ENCODE measurements around the gene THAP12.
"Not testable (repeated sequence)": the region's sequence is repeated elsewhere in the genome, so short reads cannot be mapped to it uniquely, and the experiment has no call there.

The THAP12 gene

GRCh38 chr11:76321340-76321739 lies 59.6 kb downstream of the THAP12 start:
- Histone ChIP-seq H3K9me3 (ENCODE audit: low read depth, low read length) (no peaks in the 10 kb centered on the region), H3K9ac (ENCODE audit: insufficient read length) (no peak overlapping the region), H3K27ac (no peak overlapping the region), H3K36me3 (ENCODE audit: insufficient read depth, low read length) (no peaks in the 10 kb centered on the region), H3K4me3 (no peak overlapping the region)
- TF ChIP-seq FOXP2 (optimal IDR thresholded peaks at IDR 0.05; ENCODE audit: control extremely low read depth, extremely low read length, insufficient read depth): no peak
- no peak for TF ChIP-seq POLR2AphosphoS5 (IDR thresholded peaks at IDR 0.05; ENCODE audit: borderline replicate concordance, low read depth, low read length)
- TF ChIP-seq EZH2 (IDR thresholded peaks at IDR 0.05): no peak
- no peak for DNase-seq (ENCODE audit: low read depth, low spot score)

- TF ChIP-seq POLR2AphosphoS5 (IDR thresholded peaks at IDR 0.05; ENCODE audit: borderline replicate concordance, low read depth, low read length) (no peak), EZH2 (IDR thresholded peaks at IDR 0.05) (no peak), FOXP2 (optimal IDR thresholded peaks at IDR 0.05; ENCODE audit: control extremely low read depth, extremely low read length, insufficient read depth) (no peak)
- Histone ChIP-seq H3K9me3 (ENCODE audit: low read depth, low read length) (no peaks in the 10 kb centered on the region), H3K27ac (no peak overlapping the region), H3K4me3 (no peak overlapping the region), H3K9ac (ENCODE audit: insufficient read length) (no peak overlapping the region), H3K36me3 (ENCODE audit: insufficient read depth, low read length) (no peaks in the 10 kb centered on the region)
- no peak for DNase-seq (ENCODE audit: low read depth, low spot score)
Measured at GRCh38 chr11:76320929-76321328, 60.0 kb downstream of the THAP12 start.

GRCh38 chr11:76319798-76320197 lies 61.1 kb downstream of the THAP12 start:
- not testable (repeated sequence) for H3K36me3 ChIP-seq (ENCODE audit: insufficient read depth, low read length); H3K9ac ChIP-seq (ENCODE audit: insufficient read length); H3K9me3 ChIP-seq (ENCODE audit: low read depth, low read length); DNase-seq (ENCODE audit: low read depth, low spot score); H3K4me3 ChIP-seq; H3K27ac ChIP-seq

- Histone ChIP-seq H3K9ac (ENCODE audit: insufficient read length) (no peak overlapping the region), H3K9me3 (ENCODE audit: low read depth, low read length) (no peaks in the 10 kb centered on the region), H3K4me3 (no peak overlapping the region), H3K36me3 (ENCODE audit: insufficient read depth, low read length) (no peaks in the 10 kb centered on the region), H3K27ac (no peak overlapping the region)
- peak; percentile 32 for DNase-seq (ENCODE audit: low read depth, low spot score)
- no peak for TF ChIP-seq EZH2 (IDR thresholded peaks at IDR 0.05)
- no peak for TF ChIP-seq FOXP2 (optimal IDR thresholded peaks at IDR 0.05; ENCODE audit: control extremely low read depth, extremely low read length, insufficient read depth)
Measured at GRCh38 chr11:76318744-76319384, 62.1 kb downstream of the THAP12 start.

- DNase-seq (ENCODE audit: low read depth, low spot score): no peak
- Histone ChIP-seq H3K27ac (no peak overlapping the region), H3K36me3 (ENCODE audit: insufficient read depth, low read length) (no peaks in the 10 kb centered on the region), H3K4me3 (no peak overlapping the region), H3K9me3 (ENCODE audit: low read depth, low read length) (no peaks in the 10 kb centered on the region), H3K9ac (ENCODE audit: insufficient read length) (no peak overlapping the region)
- no peak for TF ChIP-seq POLR2AphosphoS5 (IDR thresholded peaks at IDR 0.05; ENCODE audit: borderline replicate concordance, low read depth, low read length)
- no peak for TF ChIP-seq FOXP2 (optimal IDR thresholded peaks at IDR 0.05; ENCODE audit: control extremely low read depth, extremely low read length, insufficient read depth)
- no peak for TF ChIP-seq EZH2 (IDR thresholded peaks at IDR 0.05)
Measured at GRCh38 chr11:76317296-76317695, 63.6 kb downstream of the THAP12 start.

GRCh38 chr11:76316726-76317125 lies 64.2 kb downstream of the THAP12 start:
- Histone ChIP-seq H3K36me3 (ENCODE audit: insufficient read depth, low read length) (no peaks in the 10 kb centered on the region), H3K9ac (ENCODE audit: insufficient read length) (no peak overlapping the region), H3K27ac (no peak overlapping the region), H3K4me3 (no peak overlapping the region), H3K9me3 (ENCODE audit: low read depth, low read length) (no peaks in the 10 kb centered on the region)
- no peak for DNase-seq (ENCODE audit: low read depth, low spot score)
- TF ChIP-seq EZH2 (IDR thresholded peaks at IDR 0.05): no peak
- TF ChIP-seq FOXP2 (optimal IDR thresholded peaks at IDR 0.05; ENCODE audit: control extremely low read depth, extremely low read length, insufficient read depth): no peak
- no peak for TF ChIP-seq POLR2AphosphoS5 (IDR thresholded peaks at IDR 0.05; ENCODE audit: borderline replicate concordance, low read depth, low read length)

GRCh38 chr11:76315182-76315853 lies 65.6 kb downstream of the THAP12 start:
- H3K36me3 ChIP-seq (ENCODE audit: insufficient read depth, low read length): no peaks in the 10 kb centered on the region
- TF ChIP-seq EZH2 (IDR thresholded peaks at IDR 0.05) (no peak), POLR2AphosphoS5 (IDR thresholded peaks at IDR 0.05; ENCODE audit: borderline replicate concordance, low read depth, low read length) (no peak), FOXP2 (optimal IDR thresholded peaks at IDR 0.05; ENCODE audit: control extremely low read depth, extremely low read length, insufficient read depth) (no peak)
- no peak for DNase-seq (ENCODE audit: low read depth, low spot score)

GRCh38 chr11:76314741-76315090 lies 66.2 kb downstream of the THAP12 start:
- Histone ChIP-seq H3K36me3 (ENCODE audit: insufficient read depth, low read length) (no peaks in the 10 kb centered on the region), H3K27ac (no peak overlapping the region), H3K9me3 (ENCODE audit: low read depth, low read length) (no peaks in the 10 kb centered on the region), H3K9ac (ENCODE audit: insufficient read length) (no peak overlapping the region), H3K4me3 (no peak overlapping the region)
- TF ChIP-seq EZH2 (IDR thresholded peaks at IDR 0.05): no peak
- TF ChIP-seq POLR2AphosphoS5 (IDR thresholded peaks at IDR 0.05; ENCODE audit: borderline replicate concordance, low read depth, low read length): no peak
- TF ChIP-seq FOXP2 (optimal IDR thresholded peaks at IDR 0.05; ENCODE audit: control extremely low read depth, extremely low read length, insufficient read depth): no peak
- DNase-seq (ENCODE audit: low read depth, low spot score): no peak

More at GRCh38 chr11:76315182-76315853, 65.6 kb downstream of the THAP12 start:
- H3K27ac ChIP-seq: no peak overlapping the region
- no peaks in the 10 kb centered on the region for H3K9me3 ChIP-seq (ENCODE audit: low read depth, low read length)
- no peak overlapping the region for H3K4me3 ChIP-seq
- H3K9ac ChIP-seq (ENCODE audit: insufficient read length): no peak overlapping the region

Data from SK-N-MC (cell line).